OCI-LY7 (cell line): Measurements from ENCODE around the gene CNTN1. TPM values are rescaled to one million over a fixed set of nuclear protein-coding genes. Genes with fewer than 3 reads are reported as not detected.
A peak's percentile ranks its signal among the peaks of the same experiment; 100 is the strongest.

Experiments
- BruUV-seq: library from RNA; stranded (reverse); fragments of 400-500 nt; replicated peaks from 2 replicates; lab custom pipeline; 2021; lab: Mats Ljungman, UMichigan
- CTCF ChIA-PET: fragments of 300-600 bp; sonication (Branson Sonifier 250); formaldehyde crosslinking; loops from one replicate; lab custom pipeline; 2022; ENCODE audit warnings: antibody characterized with exemption; ENCODE audit not compliant: unreplicated experiment; lab: Charles Lee
- POLR2A ChIA-PET: fragments of 300-600 bp; sonication (Branson Sonifier 250); formaldehyde crosslinking; loops from one replicate; lab custom pipeline; 2022; ENCODE audit warnings: antibody characterized with exemption; lab: Charles Lee
- DNase-seq: peaks from one replicate; pipeline ENCODE4 v3.0.0-alpha.2; 2015; ENCODE audit warnings: low spot score
- H2AFZ ChIP-seq: fragments of 200-600 bp; sonication (generic), shearing (Covaris generic); 2 replicates; pipeline ENCODE4 v1.6.1; 2014; ENCODE audit warnings: mild to moderate bottlenecking, antibody characterized with exemption, low read length, moderate library complexity
- H3K27ac ChIP-seq: fragments of 200-600 bp; sonication (generic); 2 replicates; pipeline ENCODE4 v1.5.1; 2014; ENCODE audit warnings: mixed run types, low read depth, mild to moderate bottlenecking, moderate library complexity, low read length, inconsistent platforms; ENCODE audit not compliant: poor library complexity, severe bottlenecking
- H3K36me3 ChIP-seq: fragments of 200-600 bp; sonication (generic); 2 replicates; pipeline ENCODE4 v1.6.1; 2014; ENCODE audit warnings: mild to moderate bottlenecking, antibody characterized with exemption, low read length, moderate library complexity, mixed read lengths; ENCODE audit not compliant: insufficient read depth
- H3K4me1 ChIP-seq: fragments of 200-600 bp; sonication (generic); 2 replicates; pipeline ENCODE4 v1.5.1; 2014; ENCODE audit warnings: mild to moderate bottlenecking, low read length; ENCODE audit not compliant: insufficient read depth, poor library complexity, severe bottlenecking
- H3K4me2 ChIP-seq: fragments of 200-600 bp; sonication (generic); 2 replicates; pipeline ENCODE4 v1.6.1; 2014; ENCODE audit warnings: mild to moderate bottlenecking, low read length
- H3K4me3 ChIP-seq: fragments of 200-600 bp; sonication (generic); 2 replicates; pipeline ENCODE4 v1.5.1; 2014; ENCODE audit warnings: mild to moderate bottlenecking, low read depth, low read length; ENCODE audit not compliant: poor library complexity, severe bottlenecking
- H3K79me2 ChIP-seq: fragments of 200-600 bp; sonication (generic); 2 replicates; pipeline ENCODE4 v1.6.1; 2016; ENCODE audit warnings: low read depth, mild to moderate bottlenecking, low read length, moderate library complexity, mixed read lengths; ENCODE audit not compliant: insufficient read depth
- H3K9me2 ChIP-seq: fragments of 200-600 bp; sonication (generic); 2 replicates; pipeline ENCODE4 v1.6.1; 2016; ENCODE audit warnings: mild to moderate bottlenecking, low read length, mixed read lengths; ENCODE audit not compliant: insufficient read depth
- H3K9me3 ChIP-seq: fragments of 200-600 bp; sonication (generic); 2 replicates; pipeline ENCODE4 v1.6.1; 2014; ENCODE audit warnings: mild to moderate bottlenecking, mixed run types, low read length, mixed read lengths
- H4K20me1 ChIP-seq: fragments of 200-600 bp; sonication (generic); 2 replicates; pipeline ENCODE4 v1.6.1; 2014; ENCODE audit warnings: mild to moderate bottlenecking, antibody characterized with exemption, low read length, moderate library complexity, mixed read lengths; ENCODE audit not compliant: insufficient read depth
- EZH2phosphoT487 ChIP-seq: fragments of 200-600 bp; sonication (generic); IDR thresholded peaks from 2 replicates; pipeline ENCODE4 v1.6.1; 2018; ENCODE audit warnings: low read depth, borderline replicate concordance, mild to moderate bottlenecking, mixed run types, antibody characterized with exemption, low read length, moderate library complexity, mixed read lengths
- intact Hi-C: fragments of 100-400 bp; cut with micrococcal nuclease; formaldehyde crosslinking; loops from one replicate; pipeline ENCODE4 v1.10.0; 2022; ENCODE audit not compliant: unreplicated experiment
- total RNA-seq, 2 experiments: library from RNA; depleted of rRNA in 1 of 2; stranded (reverse); fragments of >200 nt in 1 of 2; shearing (Covaris generic) in 1 of 2; gene quantifications; 2 replicates each; pipeline ENCODE4 v1.2.3, GENCODE V29; 2014 to 2022
- TF ChIP-seq, protein P1 (sequence below): fragments of 200-600 bp; sonication (generic); conservative IDR thresholded peaks from 2 replicates; pipeline ENCODE4 v1.5.1; 2014; ENCODE audit warnings: mild to moderate bottlenecking, antibody characterized with exemption, low read length, moderate library complexity, mixed read lengths

Gene CNTN1
- total RNA-seq, 2 experiments from 2014 or later = not detected

DNA sequence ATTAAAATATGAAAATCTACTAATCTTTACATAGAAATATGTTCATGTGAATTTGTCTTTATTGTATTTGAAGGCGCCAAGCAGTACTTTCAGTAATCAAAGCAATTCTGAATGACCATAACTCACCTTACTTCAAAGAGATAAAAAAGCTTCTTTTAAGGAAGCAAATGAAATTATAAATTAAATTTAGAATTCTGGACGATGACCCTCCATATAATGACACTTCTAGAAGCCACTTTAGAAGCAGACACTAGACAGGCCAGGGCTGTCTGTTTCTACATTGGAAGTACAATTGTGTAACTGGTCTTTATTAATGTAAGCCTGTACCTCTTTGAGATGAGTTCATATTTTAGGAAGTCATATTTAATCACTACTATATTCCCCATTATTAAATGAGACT lies 222.9 kb downstream of the CNTN1 start:
- H4K20me1 ChIP-seq = no peaks in the 10 kb centered on the region
- H3K79me2 ChIP-seq = no peaks in the 10 kb centered on the region
- intact Hi-C loops = no loop called here
- ChIA-PET CTCF (no interaction called here), POLR2A (no interaction called here)
- TF ChIP-seq, protein P1, sequence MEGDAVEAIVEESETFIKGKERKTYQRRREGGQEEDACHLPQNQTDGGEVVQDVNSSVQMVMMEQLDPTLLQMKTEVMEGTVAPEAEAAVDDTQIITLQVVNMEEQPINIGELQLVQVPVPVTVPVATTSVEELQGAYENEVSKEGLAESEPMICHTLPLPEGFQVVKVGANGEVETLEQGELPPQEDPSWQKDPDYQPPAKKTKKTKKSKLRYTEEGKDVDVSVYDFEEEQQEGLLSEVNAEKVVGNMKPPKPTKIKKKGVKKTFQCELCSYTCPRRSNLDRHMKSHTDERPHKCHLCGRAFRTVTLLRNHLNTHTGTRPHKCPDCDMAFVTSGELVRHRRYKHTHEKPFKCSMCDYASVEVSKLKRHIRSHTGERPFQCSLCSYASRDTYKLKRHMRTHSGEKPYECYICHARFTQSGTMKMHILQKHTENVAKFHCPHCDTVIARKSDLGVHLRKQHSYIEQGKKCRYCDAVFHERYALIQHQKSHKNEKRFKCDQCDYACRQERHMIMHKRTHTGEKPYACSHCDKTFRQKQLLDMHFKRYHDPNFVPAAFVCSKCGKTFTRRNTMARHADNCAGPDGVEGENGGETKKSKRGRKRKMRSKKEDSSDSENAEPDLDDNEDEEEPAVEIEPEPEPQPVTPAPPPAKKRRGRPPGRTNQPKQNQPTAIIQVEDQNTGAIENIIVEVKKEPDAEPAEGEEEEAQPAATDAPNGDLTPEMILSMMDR = no peak
- TF ChIP-seq EZH2phosphoT487 = no peak
- H3K4me2 ChIP-seq = no peak overlapping the region
- no peak overlapping the region for H2AFZ ChIP-seq
- no TSS peak for BruUV-seq
- no peaks in the 10 kb centered on the region for H3K4me1 ChIP-seq
- no peak for DNase-seq
- H3K9me3 ChIP-seq = no peaks in the 10 kb centered on the region
- H3K36me3 ChIP-seq = no peaks in the 10 kb centered on the region
- H3K4me3 ChIP-seq = no peak overlapping the region
- no peaks in the 10 kb centered on the region for H3K9me2 ChIP-seq
- no peak overlapping the region for H3K27ac ChIP-seq

DNA sequence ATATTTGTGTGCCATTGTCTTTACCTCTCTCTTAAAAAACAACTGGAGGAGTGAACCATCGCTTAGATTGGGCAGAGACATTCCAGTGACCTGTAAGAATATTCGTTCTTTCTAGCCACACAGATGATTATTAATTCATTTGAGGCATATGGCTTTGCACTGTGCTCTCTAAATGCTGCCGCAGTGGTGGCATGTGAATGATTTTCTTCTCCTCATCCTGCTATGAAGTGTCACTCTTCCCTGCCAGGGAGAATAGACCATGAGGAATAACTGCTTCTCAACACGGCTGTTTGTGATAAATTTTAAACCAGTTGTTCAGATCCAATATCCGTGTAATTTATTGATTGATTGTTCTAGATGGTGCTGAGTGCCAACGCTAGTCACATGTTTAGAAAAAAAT lies 225.3 kb downstream of the CNTN1 start:
- no peak overlapping the region for H3K27ac ChIP-seq
- H2AFZ ChIP-seq = no peak overlapping the region
- ChIA-PET POLR2A (interaction anchor here (0.7 kb wide), 1 partner anchor 398 kb away, joined by 3 read pairs; no protein-coding TSS in a partner anchor), CTCF (no interaction called here)
- no peaks in the 10 kb centered on the region for H3K36me3 ChIP-seq
- intact Hi-C loops = no loop called here
- H3K79me2 ChIP-seq = no peaks in the 10 kb centered on the region
- no peaks in the 10 kb centered on the region for H3K9me3 ChIP-seq
- no peaks in the 10 kb centered on the region for H3K4me1 ChIP-seq
- no peak overlapping the region for H3K4me3 ChIP-seq
- TF ChIP-seq EZH2phosphoT487 = no peak
- TF ChIP-seq, protein P1 = no peak
- no peaks in the 10 kb centered on the region; the same call in 1 of the 2 replicates for H4K20me1 ChIP-seq
- no peak overlapping the region for H3K4me2 ChIP-seq
- H3K9me2 ChIP-seq = no peaks in the 10 kb centered on the region
- DNase-seq = no peak
- BruUV-seq = no TSS peak

DNA sequence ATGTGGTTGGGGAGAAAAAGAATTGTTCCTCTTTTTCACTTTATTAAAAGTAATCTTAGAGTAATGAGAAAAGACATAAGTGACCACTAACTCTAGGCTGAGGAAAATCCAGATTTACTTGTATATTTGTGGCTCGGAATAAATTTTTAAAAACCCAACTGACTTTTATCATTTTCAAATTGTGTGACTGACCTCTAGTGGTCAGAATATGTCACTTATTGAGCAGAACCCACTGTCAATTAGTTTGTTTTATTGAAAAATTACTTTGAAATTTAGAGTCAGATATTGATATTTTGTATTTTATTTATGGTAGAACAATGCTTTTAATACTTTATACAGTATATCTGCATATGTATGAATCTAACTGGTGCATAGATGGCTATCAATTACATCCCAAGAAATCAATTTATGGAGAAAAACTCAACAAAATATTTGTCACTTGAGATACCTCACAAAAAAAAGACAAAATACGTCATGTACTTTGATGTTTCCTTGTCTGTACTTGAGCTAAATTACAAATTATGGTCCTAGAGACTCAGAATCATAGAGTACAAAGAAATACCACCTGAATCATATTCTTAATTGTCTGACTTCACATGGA lies 229.4 kb downstream of the CNTN1 start:
- POLR2A ChIA-PET = no interaction called here
- CTCF ChIA-PET = no interaction called here
- TF ChIP-seq EZH2phosphoT487 = no peak
- TF ChIP-seq, protein P1 = peak; percentile 93

More for the DNA sequence above, 229.4 kb downstream of the CNTN1 start:
- H3K4me3 ChIP-seq = no peak overlapping the region
- intact Hi-C loops = loop anchor here (1.0 to 5.0 kb wide), 2 partner anchors 299 to 584 kb away; no protein-coding TSS in a partner anchor
- H3K27ac ChIP-seq = no peak overlapping the region
- no TSS peak for BruUV-seq
- H3K36me3 ChIP-seq = no peaks in the 10 kb centered on the region
- H3K4me2 ChIP-seq = no peak overlapping the region
- no peaks in the 10 kb centered on the region for H3K79me2 ChIP-seq
- DNase-seq = peak; percentile 37
- H3K9me2 ChIP-seq = no peaks in the 10 kb centered on the region
- no peaks in the 10 kb centered on the region for H3K4me1 ChIP-seq
- no peak overlapping the region for H2AFZ ChIP-seq
- no peaks in the 10 kb centered on the region; the same call in 1 of the 2 replicates for H4K20me1 ChIP-seq
- H3K9me3 ChIP-seq = no peaks in the 10 kb centered on the region
